Fibroblast of lung (primary cell): Measurements from ENCODE around the gene HERPUD1.

Experiments used
- CTCF ChIP-seq, 2 donors: IDR thresholded peaks in 1 of 2; conservative IDR thresholded peaks in 1 of 2; 1 replicate in 1 of 2; 2 replicates in 1 of 2; pipeline ENCODE4 v1.5.1; 2011 to 2012; ENCODE audit warnings: low read length in 2 of 2, control low read depth in 1 of 2, inconsistent platforms in 1 of 2, low read depth in 1 of 2, mild to moderate bottlenecking in 1 of 2
- EZH2 ChIP-seq: IDR thresholded peaks from 2 replicates; pipeline ENCODE4 v1.5.1; 2012; ENCODE audit warnings: low read length, control low read depth, mild to moderate bottlenecking; ENCODE audit errors: missing control alignments

GRCh38 chr16:56923481-56924091, 8.4 kb upstream of the HERPUD1 start:
- TF ChIP-seq CTCF (conservative IDR thresholded peaks at IDR 0.05 in 1 of 2, IDR thresholded peaks at IDR 0.05 in 1 of 2; ENCODE audit: low read depth in 1 of 2, low read length in 2 of 2) (no peak), EZH2 (no peak)
